Testis (tissue), 5 donors: ENCODE results near the gene TMEM263. TPM values are rescaled to one million over a fixed set of nuclear protein-coding genes. Genes with fewer than 3 reads are reported as not detected.

Source experiments
- DNase-seq: peaks from one replicate; pipeline ENCODE4 v3.0.0-alpha.2; 2019
- H3K27ac ChIP-seq, 2 donors: fragments of 200-600 bp; sonication (generic); one replicate each; pipeline ENCODE4 v1.5.1; 2019
- H3K27me3 ChIP-seq: fragments of 200-600 bp; sonication (generic); one replicate; pipeline ENCODE4 v1.5.1; 2019
- H3K36me3 ChIP-seq: fragments of 200-600 bp; sonication (generic); one replicate; pipeline ENCODE4 v1.5.1; 2017; ENCODE audit warnings: low read depth; ENCODE audit errors: missing control alignments
- H3K4me1 ChIP-seq: fragments of 200-600 bp; sonication (generic); one replicate; pipeline ENCODE4 v1.5.1; 2019
- H3K4me3 ChIP-seq, 2 donors: fragments of 200-600 bp; sonication (generic); one replicate each; pipeline ENCODE4 v1.5.1; 2017 to 2019
- H3K9me3 ChIP-seq: fragments of 200-600 bp; sonication (generic); one replicate; pipeline ENCODE4 v1.5.1; 2017
- POLR2A ChIP-seq: fragments of 450-650 bp; IDR thresholded peaks from one replicate; pipeline ENCODE4 v1.6.1; 2017; ENCODE audit warnings: antibody characterized with exemption, mild to moderate bottlenecking, moderate library complexity
- WGBS, 2 donors: methylation state at CpG; one replicate each; pipeline ENCODE4 v1.1.5; 2018; 5-methylcytosine and 5-hydroxymethylcytosine counted together
- intact Hi-C: fragments of 100-400 bp; cut with DNase I; formaldehyde crosslinking; loops from one replicate; pipeline ENCODE4 v1.15.1; 2023; ENCODE audit warnings: low total_unique reads
- long read RNA-seq, 2 donors: transcript quantifications; one replicate each; lab custom pipeline, GENCODE V29; 2026
- polyA plus RNA-seq: library from polyadenylated mRNA; stranded (reverse); fragments of 350-450 nt; fragmentation: Illumina TruSeq; extraction: RNeasy Lipid Tissue Mini Kit (QIAGEN cat#74804); gene quantifications from one replicate; pipeline ENCODE4 v1.2.3, GENCODE V29; 2014; ENCODE audit warnings: low read depth, low replicate concordance; ENCODE audit not compliant: insufficient read depth
- total RNA-seq, 2 donors: library from RNA; depleted of rRNA; stranded (reverse); fragments of >200 nt; gene quantifications; one replicate each; pipeline ENCODE4 v1.2.3, GENCODE V29; 2016
- TF ChIP-seq, protein P1 (sequence below), 3 experiments: fragments of 450-650 bp in 2 of 3; fragments of 200-600 bp in 1 of 3; sonication (generic) in 1 of 3; IDR thresholded peaks; one replicate each; pipeline ENCODE4 v1.5.1; 2016 to 2019; ENCODE audit warnings: antibody characterized with exemption in 3 of 3, mild to moderate bottlenecking in 2 of 3, moderate library complexity in 1 of 3

The TMEM263 gene
- total RNA-seq: 10 to 100 TPM; 40.5 to 45.3 TPM
- 33.6 TPM for polyA plus RNA-seq
- long read RNA-seq, donor 1, transcript TMEM263-201 (4 exons, 3,362 nt): major isoform, 17 of 31 reads
- long read RNA-seq, donor 1, transcript TMEM263-204 (3 exons, 3,349 nt): minor isoform, 9 of 31 reads
- long read RNA-seq, donor 1, partial matches to known transcripts: 0 of 31 reads
- long read RNA-seq, donor 1, other reads (novel, unspliced or antisense): 0 of 31 reads
- long read RNA-seq, donor 2, transcript TMEM263-201 (4 exons, 3,362 nt): major isoform, 8 of 28 reads
- long read RNA-seq, donor 2, transcript TMEM263-204 (3 exons, 3,349 nt): major isoform, 8 of 28 reads
- long read RNA-seq, donor 2, partial matches to known transcripts: 6 of 28 reads
- long read RNA-seq, donor 2, other reads (novel, unspliced or antisense): 5 of 28 reads

DNA sequence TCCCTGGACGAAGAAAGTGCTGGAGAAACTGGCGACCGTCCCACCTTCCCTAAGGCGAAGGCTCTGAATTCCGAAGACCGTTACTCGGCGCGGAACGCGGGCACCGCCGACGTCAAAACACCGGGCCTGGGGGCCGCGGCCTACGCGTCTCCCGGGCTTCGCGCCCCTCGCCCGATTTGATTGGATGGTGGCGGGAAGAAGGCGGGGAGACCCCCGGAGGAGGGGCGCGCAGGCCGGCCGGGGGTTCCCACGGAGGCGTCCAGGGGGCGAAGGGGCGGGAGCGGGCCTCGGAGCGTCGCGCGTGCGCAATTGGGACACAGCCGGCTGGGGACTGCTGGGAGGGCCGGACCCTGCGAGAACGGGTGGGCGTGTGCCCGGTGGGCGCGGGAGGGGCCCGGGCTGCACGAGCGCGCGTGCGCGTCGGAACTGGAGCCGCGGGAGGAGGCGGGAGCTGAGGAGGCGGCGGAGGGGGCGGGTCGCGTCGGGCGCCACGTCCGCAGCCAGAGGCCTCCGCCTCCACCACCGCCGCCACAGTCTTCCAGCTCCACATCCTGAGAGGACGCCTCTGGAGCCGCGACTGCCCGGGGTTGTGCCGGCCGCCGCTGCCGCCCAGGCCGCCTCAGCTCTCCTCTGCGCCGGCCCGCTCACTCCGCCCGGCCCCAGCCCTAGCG, at the start of gene TMEM263:
TMEM263 (plus strand) TSS at position 531 of the 671 bp plus-strand sequence. CDS start 11,210 bp downstream, outside the sequence.
- Histone ChIP-seq H3K36me3 (no peaks in the 10 kb centered on the region), H3K4me3 (peak within 1 kb of the TSS; percentile 97), H3K9me3 (no peaks in the 10 kb centered on the region), H3K27ac (peak within 1 kb of the TSS; percentile 98 to 99), H3K4me1 (peaks cover 4% of the 10 kb centered on the region), H3K27me3 (no peaks in the 10 kb centered on the region)
- intact Hi-C loops: no loop called here
- TF ChIP-seq, protein P1, sequence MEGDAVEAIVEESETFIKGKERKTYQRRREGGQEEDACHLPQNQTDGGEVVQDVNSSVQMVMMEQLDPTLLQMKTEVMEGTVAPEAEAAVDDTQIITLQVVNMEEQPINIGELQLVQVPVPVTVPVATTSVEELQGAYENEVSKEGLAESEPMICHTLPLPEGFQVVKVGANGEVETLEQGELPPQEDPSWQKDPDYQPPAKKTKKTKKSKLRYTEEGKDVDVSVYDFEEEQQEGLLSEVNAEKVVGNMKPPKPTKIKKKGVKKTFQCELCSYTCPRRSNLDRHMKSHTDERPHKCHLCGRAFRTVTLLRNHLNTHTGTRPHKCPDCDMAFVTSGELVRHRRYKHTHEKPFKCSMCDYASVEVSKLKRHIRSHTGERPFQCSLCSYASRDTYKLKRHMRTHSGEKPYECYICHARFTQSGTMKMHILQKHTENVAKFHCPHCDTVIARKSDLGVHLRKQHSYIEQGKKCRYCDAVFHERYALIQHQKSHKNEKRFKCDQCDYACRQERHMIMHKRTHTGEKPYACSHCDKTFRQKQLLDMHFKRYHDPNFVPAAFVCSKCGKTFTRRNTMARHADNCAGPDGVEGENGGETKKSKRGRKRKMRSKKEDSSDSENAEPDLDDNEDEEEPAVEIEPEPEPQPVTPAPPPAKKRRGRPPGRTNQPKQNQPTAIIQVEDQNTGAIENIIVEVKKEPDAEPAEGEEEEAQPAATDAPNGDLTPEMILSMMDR (IDR thresholded peaks at IDR 0.05): no peak
- peak; percentile 82 for TF ChIP-seq POLR2A
- DNase-seq: peak; percentile 95
- WGBS, 2 donors: 0 to 6% methylated on average over 13 to 58 of the region's 88 CpGs

DNA sequence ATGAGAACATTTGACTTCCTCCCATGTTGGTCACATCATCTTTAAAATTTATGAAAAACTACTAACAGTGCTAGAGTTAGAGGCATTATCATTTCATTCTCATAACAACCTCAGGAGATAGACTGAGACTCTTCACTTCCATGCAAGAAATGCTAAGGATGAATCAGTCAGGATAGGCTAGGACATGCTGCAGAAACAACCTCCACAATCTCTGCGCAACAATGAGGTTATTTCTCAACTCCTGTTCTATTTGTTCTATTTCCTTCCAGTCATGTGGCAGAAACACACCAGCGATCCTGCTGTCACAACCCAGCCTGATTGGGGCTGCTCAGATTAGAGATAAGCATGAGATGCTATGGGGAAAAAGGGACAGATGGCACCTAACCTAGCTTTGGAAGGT, 49.0 kb upstream of the TMEM263 start:
- 88 to 94% methylated on average over 2 of the region's 2 CpGs for WGBS, 2 donors
- intact Hi-C loops: no loop called here

DNA sequence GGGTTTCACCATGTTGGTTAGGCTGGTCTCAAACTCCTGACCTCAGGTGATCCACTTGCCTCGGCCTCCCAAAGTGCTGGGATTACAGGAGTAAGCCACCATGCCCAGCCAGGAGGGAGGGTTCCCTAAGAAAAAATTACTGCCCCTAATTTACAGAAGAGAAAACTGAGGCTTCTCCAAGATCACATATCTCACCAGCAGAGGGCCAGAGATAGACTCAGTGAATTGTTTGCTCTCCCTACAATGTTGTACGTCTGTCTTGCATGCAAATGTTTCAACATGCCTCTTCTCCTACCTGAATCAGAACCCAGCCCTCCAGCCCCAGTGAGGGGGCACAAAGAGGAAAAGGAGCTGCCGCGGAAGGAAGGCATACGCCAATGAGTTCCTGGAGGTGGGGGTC, 48.3 kb upstream of the TMEM263 start:
- WGBS, 2 donors: 75 to 90% methylated on average over 5 of the region's 5 CpGs
- no peak for TF ChIP-seq POLR2A
- TF ChIP-seq, protein P1 (IDR thresholded peaks at IDR 0.05): no peak
- no peak overlapping the region for H3K4me3 ChIP-seq
- H3K9me3 ChIP-seq: no peaks in the 10 kb centered on the region
- DNase-seq: no peak
- H3K27ac ChIP-seq: no peak overlapping the region
- H3K36me3 ChIP-seq: no peaks in the 10 kb centered on the region
- no peaks in the 10 kb centered on the region for H3K4me1 ChIP-seq
- intact Hi-C loops: no loop called here
- no peaks in the 10 kb centered on the region for H3K27me3 ChIP-seq

More for the DNA sequence above, 49.0 kb upstream of the TMEM263 start:
- no peak overlapping the region for H3K4me3 ChIP-seq
- H3K9me3 ChIP-seq: no peaks in the 10 kb centered on the region
- no peaks in the 10 kb centered on the region for H3K4me1 ChIP-seq
- DNase-seq: no peak
- no peak for TF ChIP-seq POLR2A
- TF ChIP-seq, protein P1 (IDR thresholded peaks at IDR 0.05): no peak
- H3K27ac ChIP-seq: no peak overlapping the region
- no peaks in the 10 kb centered on the region for H3K27me3 ChIP-seq
- no peaks in the 10 kb centered on the region for H3K36me3 ChIP-seq

DNA sequence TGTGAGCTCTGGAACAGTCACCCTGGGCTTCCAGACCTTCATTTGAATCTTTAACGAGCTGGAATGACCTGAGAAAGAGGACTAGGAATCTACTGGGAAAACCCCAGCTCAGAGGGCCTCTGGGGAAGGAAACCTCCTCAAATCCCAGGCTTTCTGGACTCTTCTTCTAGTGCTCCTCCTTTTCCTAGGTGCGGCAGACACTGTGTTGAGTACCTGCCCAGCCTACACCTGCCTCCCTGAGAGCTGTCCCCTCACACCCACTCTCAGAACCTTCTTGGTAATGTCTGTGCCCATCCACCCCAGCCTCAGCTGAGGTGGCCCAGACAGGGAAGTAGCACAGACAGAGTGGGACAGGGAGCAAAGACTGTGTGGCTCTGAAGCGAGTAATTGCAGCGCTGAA, 47.9 kb upstream of the TMEM263 start:
- Histone ChIP-seq H3K4me1 (no peaks in the 10 kb centered on the region), H3K4me3 (no peak overlapping the region), H3K27ac (no peak overlapping the region), H3K36me3 (no peaks in the 10 kb centered on the region), H3K9me3 (no peaks in the 10 kb centered on the region), H3K27me3 (no peaks in the 10 kb centered on the region)
- 86 to 87% methylated on average over 4 of the region's 4 CpGs for WGBS, 2 donors
- no peak for DNase-seq
- TF ChIP-seq POLR2A: no peak
- TF ChIP-seq, protein P1 (IDR thresholded peaks at IDR 0.05): no peak
- intact Hi-C loops: no loop called here
